ENCODE measurements around the gene TPK1. TPM values are rescaled to one million over a fixed set of nuclear protein-coding genes. Genes with fewer than 3 reads are reported as not detected.

Gene TPK1
- total RNA-seq, 6 donors from 2014 or later = 4.2 to 12.3 (median 9.1) TPM

DNA sequence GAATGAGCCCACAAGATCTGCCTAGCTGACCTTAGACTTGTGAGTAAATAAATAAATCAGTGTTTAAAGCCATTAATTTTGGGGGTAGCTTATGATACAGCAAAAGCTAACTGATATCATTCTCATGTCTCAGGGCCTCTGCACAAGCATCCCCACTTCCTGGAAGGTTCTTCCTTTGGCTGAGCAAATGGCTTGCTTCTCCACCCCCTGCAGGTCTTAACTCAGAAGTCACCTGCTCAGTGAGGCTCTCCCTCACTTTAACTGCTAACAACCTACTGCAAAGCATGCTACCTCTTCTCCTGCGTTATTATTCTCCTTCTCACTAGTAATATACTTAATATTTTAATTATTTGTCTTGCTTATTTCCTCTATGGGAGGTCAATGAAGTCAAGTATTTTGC lies 167.3 kb downstream of the TPK1 start:
- no peak for TF ChIP-seq POLR2A (IDR thresholded peaks at IDR 0.05)
- TF ChIP-seq EP300 (IDR thresholded peaks at IDR 0.05) = no peak
- no peak for TF ChIP-seq CTCF (IDR thresholded peaks at IDR 0.05)
- TF ChIP-seq POLR2AphosphoS5 (IDR thresholded peaks at IDR 0.05) = no peak
- Histone ChIP-seq H3K9me3 (peaks cover 0 to 3% (median 0%) of the 10 kb centered on the region in 4 donors), H3K27me3 (no peaks in the 10 kb centered on the region), H3K4me3 (no peak overlapping the region), H3K27ac (no peak overlapping the region), H3K4me1 (no peaks in the 10 kb centered on the region), H3K36me3 (no peaks in the 10 kb centered on the region)
- 80 to 84% methylated on average over 1 of the region's 1 CpG for WGBS, 2 donors
- no peak for ATAC-seq (ENCODE audit: low FRiP score in 2 of 2)
- DNase-seq = no peak

- 86 to 93% methylated on average over 2 of the region's 2 CpGs for WGBS, 2 donors
- no peaks in the 10 kb centered on the region for H3K27me3 ChIP-seq
- no peaks in the 10 kb centered on the region for H3K36me3 ChIP-seq
- TF ChIP-seq EP300 (IDR thresholded peaks at IDR 0.05) = no peak
- no peak for TF ChIP-seq CTCF (IDR thresholded peaks at IDR 0.05)
- TF ChIP-seq POLR2AphosphoS5 (IDR thresholded peaks at IDR 0.05) = no peak
- no peak for TF ChIP-seq POLR2A (IDR thresholded peaks at IDR 0.05)
- H3K4me3 ChIP-seq = no peak overlapping the region
- no peaks in the 10 kb centered on the region for H3K4me1 ChIP-seq
- H3K27ac ChIP-seq = no peak overlapping the region
- peaks cover 0 to 3% (median 0%) of the 10 kb centered on the region in 4 donors for H3K9me3 ChIP-seq
- DNase-seq (no peak), ATAC-seq (ENCODE audit: low FRiP score in 2 of 2) (no peak)
These were observed 170.0 kb downstream of the TPK1 start for GRCh38 chr7:144665689-144666381.

GRCh38 chr7:144659211-144659610 lies 176.6 kb downstream of the TPK1 start:
- no peaks in the 10 kb centered on the region for H3K27me3 ChIP-seq
- 75 to 88% methylated on average over 9 of the region's 9 CpGs for WGBS, 2 donors
- H3K4me1 ChIP-seq = no peaks in the 10 kb centered on the region
- H3K36me3 ChIP-seq = no peaks in the 10 kb centered on the region
- H3K27ac ChIP-seq = no peak overlapping the region
- no peaks in the 10 kb centered on the region for H3K9me3 ChIP-seq
- ATAC-seq (ENCODE audit: low FRiP score in 2 of 2) (no peak), DNase-seq (no peak)
- no peak overlapping the region for H3K4me3 ChIP-seq
- no peak for TF ChIP-seq CTCF (IDR thresholded peaks at IDR 0.05)
- no peak for TF ChIP-seq POLR2A (IDR thresholded peaks at IDR 0.05)
- no peak for TF ChIP-seq POLR2AphosphoS5 (IDR thresholded peaks at IDR 0.05)
- no peak for TF ChIP-seq EP300 (IDR thresholded peaks at IDR 0.05)

GRCh38 chr7:144656965-144657517 lies 178.8 kb downstream of the TPK1 start:
- 50% methylated on average over 6 of the region's 6 CpGs for WGBS, 2 donors
- Histone ChIP-seq H3K4me3 (no peak overlapping the region), H3K36me3 (no peaks in the 10 kb centered on the region), H3K9me3 (no peaks in the 10 kb centered on the region), H3K27ac (no peak overlapping the region), H3K4me1 (no peaks in the 10 kb centered on the region), H3K27me3 (no peaks in the 10 kb centered on the region)
- ATAC-seq (ENCODE audit: low FRiP score in 2 of 2) = no peak
- DNase-seq = no peak
- no peak for TF ChIP-seq POLR2A (IDR thresholded peaks at IDR 0.05)
- TF ChIP-seq EP300 (IDR thresholded peaks at IDR 0.05) = no peak
- TF ChIP-seq CTCF (IDR thresholded peaks at IDR 0.05) = no peak
- TF ChIP-seq POLR2AphosphoS5 (IDR thresholded peaks at IDR 0.05) = no peak

DNA sequence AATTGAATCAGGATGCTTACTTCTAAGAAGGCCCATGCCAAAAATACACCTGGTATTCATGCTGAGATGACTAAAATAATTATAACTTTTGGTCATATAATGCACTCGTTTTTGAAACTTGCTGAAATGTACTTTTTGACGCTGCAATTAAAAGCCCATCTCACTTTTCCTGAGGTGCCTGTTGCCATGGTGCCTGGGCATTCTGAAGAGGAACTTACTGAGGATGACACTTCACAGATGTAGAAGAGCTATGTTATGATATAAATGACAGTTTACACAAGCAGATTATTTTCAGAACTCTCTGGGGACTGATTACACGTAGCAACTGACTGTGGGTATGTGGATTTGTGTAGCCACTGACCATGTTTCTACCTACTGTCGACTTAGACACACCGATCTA lies 182.4 kb downstream of the TPK1 start:
- Histone ChIP-seq H3K4me1 (no peaks in the 10 kb centered on the region), H3K4me3 (no peak overlapping the region), H3K36me3 (no peaks in the 10 kb centered on the region), H3K27ac (no peak overlapping the region), H3K27me3 (no peaks in the 10 kb centered on the region), H3K9me3 (peaks cover 0 to 7% (median 0%) of the 10 kb centered on the region in 4 donors)
- no peak for TF ChIP-seq CTCF (IDR thresholded peaks at IDR 0.05)
- no peak for TF ChIP-seq EP300 (IDR thresholded peaks at IDR 0.05)
- no peak for TF ChIP-seq POLR2A (IDR thresholded peaks at IDR 0.05)
- TF ChIP-seq POLR2AphosphoS5 (IDR thresholded peaks at IDR 0.05) = no peak
- DNase-seq (no peak), ATAC-seq (ENCODE audit: low FRiP score in 2 of 2) (no peak)
- 46 to 62% methylated on average over 5 of the region's 5 CpGs for WGBS, 2 donors

Measured in upper lobe of left lung (tissue), 6 donors.